Trophoblast cell (in vitro differentiated cells and primary cell): Measurements from ENCODE around the gene ADGRB3.
A peak's percentile ranks its signal among the peaks of the same experiment; 100 is the strongest.

ENCODE experiments used
- DNase-seq, 2 donors: peaks; one replicate each; pipeline ENCODE4 v3.0.0-alpha.2; 2016
- H2AFZ ChIP-seq: 2 replicates; pipeline ENCODE4 v1.6.1; 2013; ENCODE audit warnings: low read length, moderate library complexity, mild to moderate bottlenecking; ENCODE audit not compliant: insufficient read depth, poor library complexity
- H2AK5ac ChIP-seq: 2 replicates; pipeline ENCODE4 v1.6.1; 2013; ENCODE audit warnings: mild to moderate bottlenecking, low read length
- H2BK120ac ChIP-seq: 2 replicates; pipeline ENCODE4 v1.6.1; 2013; ENCODE audit warnings: low read length, mild to moderate bottlenecking, moderate library complexity; ENCODE audit not compliant: insufficient read depth, poor library complexity
- H2BK12ac ChIP-seq: 2 replicates; pipeline ENCODE4 v1.6.1; 2013; ENCODE audit warnings: mild to moderate bottlenecking, low read length, moderate library complexity
- H2BK5ac ChIP-seq: 2 replicates; pipeline ENCODE4 v1.6.1; 2013; ENCODE audit warnings: low read length, low read depth, moderate library complexity, mild to moderate bottlenecking; ENCODE audit not compliant: poor library complexity
- H3K14ac ChIP-seq: 2 replicates; pipeline ENCODE4 v1.6.1; 2013; ENCODE audit warnings: mild to moderate bottlenecking, low read length
- H3K18ac ChIP-seq: 2 replicates; pipeline ENCODE4 v1.6.1; 2013; ENCODE audit warnings: mild to moderate bottlenecking, low read length
- H3K23ac ChIP-seq: 2 replicates; pipeline ENCODE4 v1.6.1; 2013; ENCODE audit warnings: low read length
- H3K27ac ChIP-seq: 2 replicates; pipeline ENCODE4 v1.5.1; 2013; ENCODE audit warnings: low read depth, mild to moderate bottlenecking, inconsistent platforms, low read length, moderate library complexity
- H3K27me3 ChIP-seq: 2 replicates; pipeline ENCODE4 v1.6.1; 2013; ENCODE audit warnings: inconsistent platforms, mild to moderate bottlenecking, low read length, moderate library complexity; ENCODE audit not compliant: insufficient read depth
- H3K36me3 ChIP-seq, 2 experiments: 1 replicate in 1 of 2; 2 replicates in 1 of 2; pipeline ENCODE4 v1.6.1; 2013; ENCODE audit warnings: low read length in 2 of 2, mild to moderate bottlenecking in 2 of 2, moderate library complexity in 1 of 2; ENCODE audit not compliant: insufficient read depth in 2 of 2, control insufficient read depth in 1 of 2
- H3K4ac ChIP-seq: 2 replicates; pipeline ENCODE4 v1.6.1; 2013; ENCODE audit warnings: low read depth, mild to moderate bottlenecking, low read length, moderate library complexity
- H3K4me1 ChIP-seq, 2 experiments: 1 replicate in 1 of 2; 2 replicates in 1 of 2; pipeline ENCODE4 v1.6.1; 2013; ENCODE audit warnings: low read length in 2 of 2, mild to moderate bottlenecking in 2 of 2, moderate library complexity in 1 of 2; ENCODE audit not compliant: insufficient read depth in 2 of 2, control insufficient read depth in 1 of 2
- H3K4me2 ChIP-seq: 2 replicates; pipeline ENCODE4 v1.6.1; 2013; ENCODE audit warnings: inconsistent platforms, mild to moderate bottlenecking, low read length, moderate library complexity
- H3K4me3 ChIP-seq: 2 replicates; pipeline ENCODE4 v1.5.1; 2013; ENCODE audit warnings: mild to moderate bottlenecking, low read depth, low read length, inconsistent platforms
- H3K79me1 ChIP-seq: one replicate; pipeline ENCODE4 v1.6.1; 2013; ENCODE audit warnings: low read length
- H3K79me2 ChIP-seq: 2 replicates; pipeline ENCODE4 v1.6.1; 2013; ENCODE audit warnings: low read length, mild to moderate bottlenecking; ENCODE audit not compliant: control insufficient read depth, insufficient read depth, poor library complexity
- H3K9ac ChIP-seq: 2 replicates; pipeline ENCODE4 v1.6.1; 2013; ENCODE audit warnings: mild to moderate bottlenecking, low read length
- H3K9me3 ChIP-seq: 2 replicates; pipeline ENCODE4 v1.6.1; 2013; ENCODE audit warnings: low read depth, mild to moderate bottlenecking, control low read depth, inconsistent platforms, low read length; ENCODE audit not compliant: insufficient read depth
- H4K12ac ChIP-seq: 2 replicates; pipeline ENCODE4 v1.6.1; 2013; ENCODE audit warnings: low read depth, mild to moderate bottlenecking, low read length, moderate library complexity
- H4K8ac ChIP-seq: 2 replicates; pipeline ENCODE4 v1.6.1; 2013; ENCODE audit warnings: low read depth, mild to moderate bottlenecking, low read length, moderate library complexity
- H4K91ac ChIP-seq: one replicate; pipeline ENCODE4 v1.6.1; 2013; ENCODE audit warnings: low read depth, mild to moderate bottlenecking, low read length, moderate library complexity
- WGBS: extraction: QIAGEN DNeasy Blood & Tissue Kit; methylation state at CpG from one replicate; pipeline ENCODE4 v1.1.7; 2013; ENCODE audit warnings: missing lambda C conversion rate; ENCODE audit not compliant: insufficient read length, insufficient coverage; ENCODE audit errors: extremely low coverage; 5-methylcytosine and 5-hydroxymethylcytosine counted together

Gene ADGRB3

DNA sequence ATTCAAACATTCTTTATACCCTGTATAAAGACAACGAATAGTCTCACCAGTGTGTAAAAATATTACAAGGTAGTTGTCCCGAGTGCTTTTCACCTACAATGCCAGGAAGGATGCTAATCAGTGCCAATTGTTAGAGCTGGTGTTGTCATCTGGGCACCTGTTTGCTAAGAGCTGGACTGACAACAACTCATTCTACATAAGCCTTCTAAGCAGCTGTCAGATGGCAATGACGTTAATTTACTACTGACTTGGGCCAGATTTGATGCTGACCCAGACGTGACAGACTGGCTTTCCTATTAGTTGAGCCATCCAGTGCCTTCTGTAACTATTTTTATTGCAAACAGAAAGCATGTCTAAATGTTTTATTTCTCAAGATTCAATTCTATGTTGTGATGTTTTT, 355.2 kb downstream of the ADGRB3 start:
- Histone ChIP-seq H4K91ac (no peak overlapping the region), H3K79me2 (no peaks in the 10 kb centered on the region), H3K36me3 (no peaks in the 10 kb centered on the region), H2BK12ac (no peak overlapping the region), H3K9ac (no peak overlapping the region), H3K23ac (no peak overlapping the region), H4K12ac (no peak overlapping the region), H3K14ac (no peak overlapping the region), H3K4me3 (no peak overlapping the region), H3K79me1 (no peaks in the 10 kb centered on the region), H2AFZ (no peak overlapping the region), H3K18ac (no peak overlapping the region), H3K27ac (no peak overlapping the region), H2BK120ac (no peak overlapping the region), H2AK5ac (no peak overlapping the region), H3K4me1 (no peaks in the 10 kb centered on the region), H3K9me3 (no peaks in the 10 kb centered on the region), H4K8ac (no peak overlapping the region), H2BK5ac (no peak overlapping the region), H3K27me3 (no peaks in the 10 kb centered on the region), H3K4me2 (no peak overlapping the region), H3K4ac (no peak overlapping the region)
- no peak for DNase-seq
- no CpG with 5 or more reads among the region's 4 CpGs for WGBS

DNA sequence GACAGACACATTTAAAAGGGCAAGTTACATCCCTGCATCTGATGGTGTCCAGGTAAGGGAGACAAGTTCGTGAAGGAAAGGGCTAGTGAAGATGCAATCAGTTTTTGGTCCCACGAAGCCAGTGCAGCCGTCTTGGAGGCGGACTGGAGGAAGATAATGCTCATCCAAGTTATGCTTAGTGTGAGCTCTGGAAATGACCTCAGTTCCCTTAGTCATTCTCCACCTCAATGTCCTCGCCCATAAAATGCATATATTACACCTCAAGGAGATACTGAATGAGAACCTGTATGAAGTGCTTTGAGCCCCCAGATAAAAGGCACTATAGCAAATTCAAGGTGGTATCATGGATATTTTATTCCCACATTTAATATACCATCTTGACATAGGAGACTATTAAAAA, 358.8 kb downstream of the ADGRB3 start:
- no peak overlapping the region for H3K4ac ChIP-seq
- no peaks in the 10 kb centered on the region for H3K79me1 ChIP-seq
- DNase-seq, result no peak
- H3K36me3 ChIP-seq, result no peaks in the 10 kb centered on the region
- H3K4me1 ChIP-seq, result no peaks in the 10 kb centered on the region
- H3K14ac ChIP-seq, result no peak overlapping the region
- H3K9me3 ChIP-seq, result no peaks in the 10 kb centered on the region
- no peak overlapping the region for H3K4me2 ChIP-seq
- H4K91ac ChIP-seq, result no peak overlapping the region
- H3K9ac ChIP-seq, result no peak overlapping the region
- no peak overlapping the region for H3K27ac ChIP-seq
- no peak overlapping the region for H3K18ac ChIP-seq
- H3K79me2 ChIP-seq, result no peaks in the 10 kb centered on the region
- no CpG with 5 or more reads among the region's 5 CpGs for WGBS
- H2AFZ ChIP-seq, result no peak overlapping the region
- no peak overlapping the region for H2BK120ac ChIP-seq
- H4K8ac ChIP-seq, result no peak overlapping the region
- H2AK5ac ChIP-seq, result no peak overlapping the region
- H3K27me3 ChIP-seq, result no peaks in the 10 kb centered on the region
- no peak overlapping the region for H2BK12ac ChIP-seq
- H4K12ac ChIP-seq, result no peak overlapping the region
- H3K23ac ChIP-seq, result no peak overlapping the region
- no peak overlapping the region for H2BK5ac ChIP-seq
- H3K4me3 ChIP-seq, result no peak overlapping the region

DNA sequence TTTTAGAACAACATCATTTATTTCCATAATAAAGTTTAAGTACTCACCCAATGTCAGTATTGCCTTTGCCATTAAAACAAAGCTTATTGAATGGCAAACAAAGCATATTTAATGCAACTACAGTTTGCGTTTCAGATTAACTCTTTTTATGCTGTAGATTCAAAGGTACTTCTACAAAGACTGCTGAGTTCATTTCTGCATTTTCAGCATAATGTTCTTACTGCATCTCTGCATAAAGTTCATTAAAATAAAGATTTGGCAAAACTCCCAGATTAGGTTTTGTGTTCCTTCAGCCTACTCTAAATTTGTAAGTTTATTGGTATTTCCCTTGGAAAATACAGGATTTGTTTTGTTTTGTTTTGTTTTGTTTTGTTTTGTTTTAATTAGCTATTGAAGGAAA, 359.4 kb downstream of the ADGRB3 start:
- Histone ChIP-seq H3K9ac (no peak overlapping the region), H2AFZ (no peak overlapping the region), H2BK12ac (no peak overlapping the region), H3K27ac (no peak overlapping the region), H3K14ac (no peak overlapping the region), H2BK5ac (no peak overlapping the region), H3K36me3 (no peaks in the 10 kb centered on the region), H3K4me1 (no peaks in the 10 kb centered on the region), H3K79me2 (no peaks in the 10 kb centered on the region), H2AK5ac (no peak overlapping the region), H2BK120ac (no peak overlapping the region), H3K79me1 (no peaks in the 10 kb centered on the region), H3K4me2 (no peak overlapping the region), H3K18ac (no peak overlapping the region), H4K91ac (no peak overlapping the region), H3K23ac (no peak overlapping the region), H3K4ac (no peak overlapping the region), H3K4me3 (no peak overlapping the region), H3K27me3 (no peaks in the 10 kb centered on the region), H4K12ac (no peak overlapping the region), H4K8ac (no peak overlapping the region), H3K9me3 (no peaks in the 10 kb centered on the region)
- no CpG with 5 or more reads among the region's 1 CpG for WGBS
- DNase-seq, result no peak

DNA sequence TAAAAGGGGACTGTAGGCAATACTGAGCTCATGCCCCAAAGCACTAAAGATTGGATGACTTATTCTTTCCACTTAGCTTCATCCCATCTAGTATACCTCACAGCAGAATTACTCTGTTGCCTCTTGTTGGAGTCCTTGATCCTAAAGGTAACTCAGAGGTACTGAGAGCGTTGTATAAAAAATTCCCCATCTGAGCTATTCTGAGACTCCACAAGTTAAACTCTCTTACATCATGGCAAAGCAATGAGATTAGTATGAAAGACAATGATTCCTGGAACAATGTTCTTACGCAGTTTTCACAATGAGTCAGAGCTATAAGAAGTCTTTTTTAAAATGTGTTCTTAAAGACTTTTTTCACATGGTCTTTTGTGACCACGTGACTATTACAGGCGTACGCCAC, 370.1 kb downstream of the ADGRB3 start:
- Histone ChIP-seq H4K12ac (no peak overlapping the region), H3K36me3 (no peaks in the 10 kb centered on the region), H3K23ac (no peak overlapping the region), H3K14ac (no peak overlapping the region), H2BK120ac (no peak overlapping the region), H4K8ac (no peak overlapping the region), H3K79me2 (no peaks in the 10 kb centered on the region), H4K91ac (no peak overlapping the region), H3K4ac (no peak overlapping the region), H3K4me2 (no peak overlapping the region), H2BK5ac (no peak overlapping the region), H2BK12ac (no peak overlapping the region), H3K79me1 (no peaks in the 10 kb centered on the region), H3K27ac (no peak overlapping the region), H3K18ac (no peak overlapping the region), H3K9ac (no peak overlapping the region), H2AFZ (no peak overlapping the region), H3K4me3 (no peak overlapping the region), H3K27me3 (no peaks in the 10 kb centered on the region), H3K9me3 (no peaks in the 10 kb centered on the region), H3K4me1 (no peaks in the 10 kb centered on the region), H2AK5ac (no peak overlapping the region)
- DNase-seq, result peak; percentile 1 to 63
- WGBS, result no CpG with 5 or more reads among the region's 5 CpGs
